Myocyte (in vitro differentiated cells): ENCODE data around the gene DIDO1. TPM values are rescaled to one million over a fixed set of nuclear protein-coding genes. Genes with fewer than 3 reads are reported as not detected.

Experiments used
- DNase-seq: peaks from one replicate; pipeline ENCODE4 v3.0.0-alpha.2; 2012; ENCODE audit warnings: low read depth
- polyA plus RNA-seq: library from polyadenylated mRNA; unstranded; fragments of >200 nt; gene quantifications from one replicate; pipeline ENCODE4 v1.2.1, GENCODE V29; 2012; ENCODE audit warnings: missing spikeins
- total RNA-seq: library from RNA; depleted of rRNA; stranded (reverse); fragments of >200 nt; gene quantifications from 2 replicates; pipeline ENCODE4 v1.2.3, GENCODE V29; 2014

DIDO1 gene
- 31.9 and 33.8 TPM in 2 replicates for total RNA-seq
- polyA plus RNA-seq = 20.8 TPM

GRCh38 chr20:62926229-62927127 is at the start of gene DIDO1:
TSS of gene DIDO1 (minus strand) at chr20:62926505.
- DNase-seq = peak; percentile 86

GRCh38 chr20:62975251-62975760 is 49.0 kb upstream of the DIDO1 start:
- no peak for DNase-seq

- DNase-seq = no peak
These were observed 46.8 kb upstream of the DIDO1 start for GRCh38 chr20:62972845-62973745.

GRCh38 chr20:62971950-62972844 is 45.9 kb upstream of the DIDO1 start:
- DNase-seq = peak; percentile 76

GRCh38 chr20:62971211-62971949 is 45.1 kb upstream of the DIDO1 start:
- no peak for DNase-seq

GRCh38 chr20:62970307-62971210 is 44.3 kb upstream of the DIDO1 start:
- no peak for DNase-seq

GRCh38 chr20:62969939-62970306 is 43.6 kb upstream of the DIDO1 start:
- DNase-seq = no peak

- DNase-seq = no peak
These were observed 43.0 kb upstream of the DIDO1 start for GRCh38 chr20:62969179-62969760.

- no peak for DNase-seq
These were observed 42.3 kb upstream of the DIDO1 start for GRCh38 chr20:62968378-62969178.

GRCh38 chr20:62967628-62968351 is 41.5 kb upstream of the DIDO1 start:
- DNase-seq = no peak

GRCh38 chr20:62967149-62967501 is 40.8 kb upstream of the DIDO1 start:
- no peak for DNase-seq

GRCh38 chr20:62966212-62967148 is 40.2 kb upstream of the DIDO1 start:
- DNase-seq = no peak

GRCh38 chr20:62965363-62965771 is 39.1 kb upstream of the DIDO1 start:
- no peak for DNase-seq

- DNase-seq = no peak
These were observed 38.4 kb upstream of the DIDO1 start for GRCh38 chr20:62964700-62965099.

- no peak for DNase-seq
These were observed 37.5 kb upstream of the DIDO1 start for GRCh38 chr20:62963614-62964397.
